ENCODE measurements around the gene UQCRQ.

The UQCRQ gene

GRCh38 chr5:132916086-132916485 is 49.6 kb downstream of the UQCRQ start:
- no peak for DNase-seq
